ENCODE data around the gene LHFPL2. TPM values are rescaled to one million over a fixed set of nuclear protein-coding genes. Genes with fewer than 3 reads are reported as not detected.
"Not testable (repeated sequence)": the region's sequence is repeated elsewhere in the genome, so short reads cannot be mapped to it uniquely, and the experiment has no call there.

Gene LHFPL2
- total RNA-seq, 2 experiments from 2014 or later, result 0.27 to 0.31 TPM

DNA sequence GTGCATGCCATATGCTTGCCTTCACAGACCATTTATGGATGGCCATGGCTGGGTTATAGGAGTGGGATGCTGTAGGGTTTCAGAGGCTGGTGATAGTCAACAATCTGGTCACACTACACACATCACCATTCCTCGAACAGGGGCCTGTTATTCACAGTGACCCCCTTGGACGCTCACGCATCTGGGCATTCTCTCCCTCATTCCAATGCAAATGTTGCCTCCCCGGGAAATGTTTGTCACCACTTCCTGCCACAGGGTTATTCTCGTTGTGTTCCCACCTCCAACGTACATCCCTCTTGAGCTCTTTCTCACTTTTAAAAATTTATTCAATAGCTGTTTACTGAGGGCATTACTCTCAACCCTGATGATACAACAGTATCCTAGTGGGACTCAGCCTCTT is 152.8 kb downstream of the LHFPL2 start:
- POLR2A ChIA-PET, result no interaction called here
- CTCF ChIA-PET, result no interaction called here

DNA sequence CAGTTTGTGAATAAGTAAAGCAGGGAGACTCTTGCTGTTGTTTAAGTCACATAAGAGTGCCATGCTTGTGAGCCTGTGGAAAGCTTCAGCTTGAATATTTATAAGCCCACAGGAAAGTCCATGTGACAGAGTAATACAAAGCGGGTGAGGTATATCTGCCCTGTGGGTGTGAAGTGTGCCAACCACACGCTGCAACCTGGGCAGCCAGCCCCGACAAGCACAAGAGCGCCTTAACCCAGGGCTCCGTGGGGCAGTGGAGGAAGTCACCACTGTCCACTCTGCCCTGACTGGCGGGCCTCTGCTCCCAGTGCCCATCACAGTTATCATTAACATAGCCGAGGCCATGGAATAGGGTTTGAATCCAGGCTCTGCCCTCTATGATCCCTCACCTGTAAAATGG is 155.9 kb downstream of the LHFPL2 start:
- CTCF ChIA-PET, result no interaction called here
- POLR2A ChIA-PET, result no interaction called here

DNA sequence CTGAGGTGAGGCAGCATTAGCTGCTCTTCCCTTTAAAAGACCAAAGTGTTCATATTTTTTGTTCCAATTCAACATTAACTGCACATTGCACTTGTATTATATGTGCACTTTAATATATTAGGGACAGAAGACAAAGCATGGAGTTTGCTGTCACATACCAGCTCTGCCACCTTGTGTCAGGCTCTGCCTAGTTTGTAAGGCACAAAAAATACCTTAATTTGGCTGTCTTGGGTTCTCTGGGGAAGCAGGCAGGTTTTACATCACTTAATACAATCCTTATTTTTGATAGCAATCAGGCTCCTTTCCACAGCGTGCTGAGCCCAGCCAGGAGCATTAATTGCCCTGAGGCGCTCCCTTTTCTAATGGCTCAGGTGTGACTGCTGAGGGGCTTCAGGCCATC is 156.3 kb downstream of the LHFPL2 start:
- CTCF ChIA-PET, result no interaction called here
- POLR2A ChIA-PET, result no interaction called here

DNA sequence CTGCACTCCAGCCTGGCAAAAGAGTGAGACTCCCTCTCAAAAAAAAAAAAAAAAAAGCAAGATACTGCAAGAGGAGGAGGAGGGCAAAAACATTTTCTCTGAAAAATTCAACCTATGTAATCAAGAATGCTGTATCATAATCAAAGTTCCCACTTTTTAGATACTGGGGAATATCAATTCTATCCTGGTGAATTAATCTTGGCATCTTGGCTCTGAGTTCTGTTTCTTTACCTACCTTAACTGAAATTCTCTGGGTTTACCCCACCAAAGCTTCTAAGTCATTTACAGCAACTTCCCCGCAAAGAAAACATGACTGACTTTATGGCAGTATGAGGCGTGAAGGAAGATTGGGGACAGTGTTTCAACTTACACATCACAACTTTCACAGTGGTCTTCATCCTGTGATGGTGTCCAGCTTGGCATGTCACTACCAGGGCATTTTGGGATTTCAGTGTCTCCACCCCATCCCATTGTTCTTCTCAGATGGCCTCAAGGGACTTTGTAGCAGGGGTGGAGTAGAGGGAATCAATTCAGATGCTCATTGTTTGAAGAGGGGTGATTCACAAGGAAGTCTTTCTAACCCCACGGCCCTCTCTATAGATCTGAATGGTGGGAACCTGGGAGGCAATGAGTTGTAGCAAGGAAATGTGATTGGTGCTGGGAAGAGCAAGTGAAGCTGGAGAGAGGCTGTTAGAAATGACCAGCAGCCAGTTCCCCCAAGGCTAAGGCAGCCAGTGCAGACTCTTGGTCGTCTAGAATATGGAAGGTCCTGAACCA is 157.7 kb downstream of the LHFPL2 start:
- POLR2A ChIA-PET, result no interaction called here
- CTCF ChIA-PET, result no interaction called here

DNA sequence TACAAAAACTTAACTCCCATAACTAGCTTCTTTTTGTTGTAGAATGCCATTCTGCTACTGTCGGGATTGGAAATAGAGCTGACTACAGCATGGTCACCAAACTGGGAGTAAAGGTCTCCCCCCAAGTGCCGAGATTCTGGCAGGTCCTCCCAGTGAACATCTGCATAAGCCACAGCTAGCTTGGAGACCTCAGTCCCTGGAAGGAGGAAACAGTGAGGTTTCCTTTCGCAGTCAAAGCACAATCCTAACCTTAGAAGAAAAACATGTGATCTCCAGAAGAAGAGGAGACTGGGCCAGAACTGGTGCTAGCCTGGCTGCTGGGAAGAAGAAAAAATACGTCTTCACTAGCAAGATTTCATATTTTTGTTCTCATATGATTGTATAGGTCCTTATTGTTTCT is 160.7 kb downstream of the LHFPL2 start:
- POLR2A ChIA-PET, result no interaction called here
- CTCF ChIA-PET, result no interaction called here

DNA sequence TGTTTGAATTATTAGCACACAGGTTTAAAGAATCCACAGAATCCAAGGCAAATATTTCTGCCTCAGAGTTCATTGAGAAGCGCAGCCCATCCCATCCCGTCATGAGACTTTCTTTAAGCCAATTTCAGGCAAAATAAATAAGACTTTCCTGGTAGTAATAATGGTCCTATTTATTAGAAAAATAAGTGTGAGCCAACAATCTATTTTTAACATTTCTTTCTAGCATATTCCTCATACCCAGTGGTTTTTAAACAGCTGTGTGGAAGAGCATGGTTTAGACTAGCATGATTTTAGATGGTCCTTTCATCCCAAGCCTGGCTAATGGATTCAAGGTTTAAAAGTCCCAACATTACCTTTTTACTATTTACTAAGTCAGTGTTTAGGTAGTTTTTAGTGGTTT is 162.4 kb downstream of the LHFPL2 start:
- POLR2A ChIA-PET, result no interaction called here
- CTCF ChIA-PET, result no interaction called here

DNA sequence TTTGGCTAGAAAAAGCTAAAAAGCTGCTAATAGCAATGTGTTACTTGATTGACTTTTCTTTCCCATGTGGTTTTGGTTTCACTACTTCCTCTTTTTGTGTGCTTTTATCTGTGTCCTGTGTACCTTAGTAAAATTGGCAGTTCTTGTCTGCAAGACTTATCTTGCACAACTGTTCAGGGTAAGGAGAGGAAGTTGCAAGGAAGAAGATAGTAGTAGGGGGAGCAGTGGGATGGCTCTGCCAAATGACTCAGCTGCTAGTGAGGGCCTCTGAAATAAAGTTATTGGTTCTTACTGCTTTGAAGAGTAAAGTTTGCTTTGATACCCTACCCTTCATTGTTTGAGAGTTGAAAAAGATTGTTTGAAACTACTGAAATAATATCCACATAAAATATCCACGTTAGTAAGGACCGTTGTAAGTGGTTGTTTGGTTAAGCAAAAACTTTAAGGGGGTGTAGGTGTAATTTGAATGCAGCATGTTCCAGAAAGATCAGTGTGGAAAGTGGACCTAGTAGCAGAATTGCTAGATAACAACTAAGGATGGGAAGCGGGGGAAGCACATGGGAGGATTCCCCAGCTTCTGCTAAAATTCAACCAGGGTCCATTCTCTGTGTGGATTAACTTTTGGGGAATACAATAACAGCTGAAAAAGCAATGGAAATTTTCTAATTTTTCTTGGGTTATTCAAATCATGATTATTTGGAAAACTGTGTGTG is 164.6 kb downstream of the LHFPL2 start:
- ChIA-PET POLR2A (no interaction called here), CTCF (no interaction called here)

DNA sequence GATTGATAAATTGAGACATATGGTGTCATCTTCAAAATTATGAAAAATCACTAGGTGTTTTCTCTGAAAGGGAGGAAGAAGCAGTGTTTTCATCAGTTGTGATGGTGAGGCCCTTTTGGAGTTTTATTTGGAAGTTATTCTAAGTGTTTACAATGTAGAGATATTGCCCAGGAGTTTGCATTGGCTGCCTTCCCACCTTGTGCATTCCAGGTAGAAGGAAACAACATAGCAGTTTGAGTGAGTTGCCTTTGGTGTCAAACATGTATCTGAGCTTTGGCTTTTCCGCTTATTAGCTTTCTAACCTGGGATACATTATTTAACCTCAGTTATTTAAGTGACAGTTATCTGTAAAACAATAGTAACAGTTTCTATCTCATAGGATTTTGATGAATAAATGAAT is 165.6 kb downstream of the LHFPL2 start:
- ChIA-PET CTCF (no interaction called here), POLR2A (no interaction called here)

DNA sequence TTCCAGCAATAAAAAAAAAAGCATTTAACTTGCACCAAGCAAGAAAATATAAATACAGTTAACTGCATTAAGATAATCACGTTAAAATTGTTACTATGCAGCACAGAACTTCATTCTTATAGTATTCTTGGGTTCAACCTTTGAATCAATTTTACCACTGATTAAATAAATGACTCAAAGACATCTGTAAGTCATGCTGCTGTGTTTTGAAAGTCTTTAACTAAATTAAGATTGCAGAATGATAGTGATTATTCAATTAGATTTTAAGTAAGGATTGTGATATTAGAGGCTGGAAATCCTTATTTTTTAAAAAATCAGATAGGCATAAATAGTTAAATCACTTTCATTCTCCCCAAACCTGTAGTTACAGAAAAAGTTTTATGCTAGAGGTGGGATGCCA is 171.8 kb downstream of the LHFPL2 start:
- CTCF ChIA-PET, result no interaction called here
- POLR2A ChIA-PET, result no interaction called here

DNA sequence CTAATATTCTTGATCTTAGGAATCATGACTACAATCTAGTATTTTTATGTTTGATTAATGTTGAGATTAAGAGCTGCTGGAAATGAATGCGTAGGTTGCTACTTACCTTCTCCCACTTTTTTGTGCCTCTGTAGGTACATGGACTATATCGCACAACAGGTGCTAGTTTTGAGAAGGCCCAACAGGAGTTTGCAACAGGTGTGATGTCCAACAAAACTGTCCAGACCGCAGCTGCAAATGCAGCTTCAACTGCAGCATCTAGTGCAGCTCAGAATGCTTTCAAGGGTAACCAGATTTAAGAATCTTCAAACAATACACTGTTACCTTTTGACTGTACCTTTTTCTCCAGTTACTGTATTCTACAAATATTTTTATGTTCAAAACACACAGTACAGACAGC is 173.2 kb downstream of the LHFPL2 start:
- POLR2A ChIA-PET, result no interaction called here
- CTCF ChIA-PET, result no interaction called here

DNA sequence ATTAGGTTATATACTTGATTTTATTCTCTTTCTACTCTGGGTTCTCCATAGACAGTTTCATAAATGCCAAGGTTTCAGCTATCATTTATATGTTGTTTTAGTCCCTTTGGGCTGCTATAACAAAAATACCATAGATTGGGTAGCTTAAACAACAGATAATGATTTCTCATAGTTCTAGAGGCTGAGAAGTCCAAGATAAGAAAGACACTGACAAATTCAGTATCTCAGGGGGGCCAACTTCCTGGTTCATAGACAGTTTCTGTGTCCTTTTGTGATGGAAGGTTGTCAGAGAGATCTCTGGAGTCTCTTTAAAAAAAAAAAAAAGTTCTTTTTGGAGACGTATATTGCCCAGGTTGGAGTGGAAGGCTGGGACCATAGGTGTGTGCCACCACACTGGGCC is 174.8 kb downstream of the LHFPL2 start:
- ChIA-PET CTCF (no interaction called here), POLR2A (no interaction called here)

DNA sequence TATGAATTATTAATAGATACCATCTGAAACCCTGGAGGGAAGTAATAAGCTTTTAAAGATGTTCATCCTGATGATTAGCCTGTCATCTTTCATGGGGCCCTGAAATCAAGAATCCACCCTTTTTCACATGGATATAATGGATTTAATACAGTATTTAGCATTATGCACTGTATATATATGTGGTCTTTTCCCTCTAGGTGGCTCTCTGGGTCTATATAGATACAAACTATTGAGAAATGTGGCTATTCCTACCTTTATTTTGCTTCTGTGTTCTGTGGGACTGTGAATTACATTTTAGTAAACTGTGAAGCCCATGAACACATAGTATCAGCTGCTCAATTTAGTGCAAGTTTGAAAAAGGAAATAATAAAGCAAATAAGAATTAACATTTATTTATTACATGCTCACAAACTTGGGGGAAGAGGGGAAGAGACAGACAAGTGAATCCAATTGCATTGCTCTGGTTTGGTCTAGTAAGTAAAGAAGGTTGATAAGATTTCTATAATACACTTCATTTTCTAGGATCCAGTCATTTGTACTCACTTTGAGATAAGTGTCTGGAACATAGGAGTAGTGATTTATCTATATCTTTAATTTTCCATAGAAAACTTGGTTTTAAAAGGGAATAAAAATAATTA is 176.0 kb downstream of the LHFPL2 start:
- ChIA-PET CTCF (no interaction called here), POLR2A (no interaction called here)

DNA sequence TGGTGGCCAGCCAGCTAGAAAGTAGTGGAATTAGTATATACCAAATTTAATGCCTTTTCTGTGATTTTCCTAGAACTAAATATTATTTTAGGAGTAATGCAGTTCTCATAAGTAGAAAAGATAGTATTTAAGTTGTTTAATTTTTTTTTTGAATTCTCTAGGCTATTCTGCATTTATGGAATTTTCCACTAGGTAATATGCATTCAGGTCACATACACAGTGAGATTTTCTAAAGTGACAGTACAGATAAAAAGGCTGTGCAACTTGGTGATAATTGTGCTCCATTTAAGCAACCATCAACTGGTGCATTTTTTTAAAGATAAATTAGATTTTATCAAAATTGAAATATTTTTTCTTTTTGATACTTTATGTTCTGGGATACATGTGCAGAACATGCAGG is 176.7 kb downstream of the LHFPL2 start:
- ChIA-PET POLR2A (no interaction called here), CTCF (no interaction called here)

DNA sequence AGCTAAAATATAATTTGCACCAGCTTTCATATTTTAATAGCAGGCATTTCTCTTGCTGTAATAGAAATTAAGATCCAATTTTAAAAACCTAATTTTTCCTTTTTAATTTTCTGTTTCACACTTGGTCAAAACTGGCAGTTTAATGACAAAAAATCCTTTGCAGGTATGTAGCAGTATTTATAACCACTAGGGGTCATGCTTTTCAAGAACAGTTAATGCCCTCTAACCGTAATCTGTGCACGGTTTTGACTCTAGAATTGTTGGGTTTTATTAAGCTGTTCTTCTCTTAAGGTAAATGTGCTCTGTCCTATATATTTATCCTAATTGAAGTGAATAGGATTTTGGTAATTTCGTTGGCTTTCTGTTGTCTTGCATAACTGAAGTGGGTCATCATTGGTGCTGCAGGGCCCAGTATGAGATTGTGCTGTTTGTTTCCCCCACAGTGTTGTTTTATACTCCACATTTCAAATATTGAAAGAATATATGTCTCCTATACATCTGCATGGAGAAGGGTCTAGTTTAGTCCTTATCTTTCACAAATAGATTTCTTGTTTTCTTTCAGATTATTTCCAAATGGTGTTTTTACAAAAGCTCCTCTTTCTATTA is 180.7 kb downstream of the LHFPL2 start:
- CTCF ChIA-PET, result interaction anchor here (0.5 kb wide), 1 partner anchor 102 kb away, joined by 3 read pairs; no protein-coding TSS in a partner anchor
- POLR2A ChIA-PET, result no interaction called here

DNA sequence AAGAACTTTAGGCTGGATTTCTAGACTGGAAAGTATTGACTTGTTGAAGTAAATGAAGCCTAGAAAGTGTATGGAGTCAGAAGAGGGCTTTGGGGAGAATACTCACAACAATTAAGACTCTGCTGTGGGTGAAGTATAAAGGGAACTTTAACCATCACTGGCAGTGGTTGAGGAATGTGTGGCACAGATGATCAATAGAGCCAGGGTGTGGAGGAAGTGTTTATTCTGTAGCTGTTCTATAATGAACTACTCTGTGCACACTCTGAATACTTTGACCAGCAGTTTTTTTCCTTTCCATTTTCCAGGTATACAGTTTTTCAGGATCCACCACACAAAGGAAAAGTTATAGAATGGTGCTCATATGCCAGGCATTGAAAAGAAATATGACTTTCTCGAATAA is 181.4 kb downstream of the LHFPL2 start:
- ChIA-PET CTCF (no interaction called here), POLR2A (no interaction called here)

DNA sequence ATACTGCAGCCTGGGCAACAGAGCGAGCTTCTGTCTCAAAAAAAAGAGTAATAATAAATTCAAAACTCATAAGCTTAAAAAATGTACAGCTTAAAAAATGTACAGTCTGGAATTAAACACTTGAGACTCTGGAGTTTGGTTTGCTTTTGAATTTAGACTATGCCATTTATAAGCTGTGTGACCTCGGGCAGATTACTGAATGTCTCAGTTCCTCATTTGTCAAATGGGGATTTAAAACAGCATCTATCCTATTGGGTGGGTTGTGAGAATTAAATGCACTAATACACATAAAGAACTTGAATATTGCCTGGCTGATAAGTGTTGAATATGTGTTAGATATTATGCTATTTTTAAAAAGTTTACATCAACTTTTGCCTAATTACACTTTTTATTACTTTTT is 189.7 kb downstream of the LHFPL2 start:
- CTCF ChIA-PET, result no interaction called here
- POLR2A ChIA-PET, result no interaction called here

DNA sequence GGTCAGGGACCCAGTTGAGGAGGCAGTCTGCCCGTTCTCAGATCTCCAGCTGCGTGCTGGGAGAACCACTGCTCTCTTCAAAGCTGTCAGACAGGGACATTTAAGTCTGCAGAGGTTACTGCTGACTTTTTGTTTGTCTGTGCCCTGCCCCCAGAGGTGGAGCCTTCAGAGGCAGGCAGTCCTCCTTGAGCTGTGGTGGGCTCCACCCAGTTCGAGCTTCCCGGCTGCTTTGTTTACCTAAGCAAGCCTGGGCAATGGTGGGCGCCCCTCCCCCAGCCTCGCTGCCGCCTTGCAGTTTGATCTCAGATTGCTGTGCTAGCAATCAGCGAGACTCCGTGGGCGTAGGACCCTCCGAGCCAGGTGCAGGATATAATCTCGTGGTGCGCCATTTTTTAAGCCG is 191.1 kb downstream of the LHFPL2 start:
- POLR2A ChIA-PET, CTCF ChIA-PET: not testable (repeated sequence)

DNA sequence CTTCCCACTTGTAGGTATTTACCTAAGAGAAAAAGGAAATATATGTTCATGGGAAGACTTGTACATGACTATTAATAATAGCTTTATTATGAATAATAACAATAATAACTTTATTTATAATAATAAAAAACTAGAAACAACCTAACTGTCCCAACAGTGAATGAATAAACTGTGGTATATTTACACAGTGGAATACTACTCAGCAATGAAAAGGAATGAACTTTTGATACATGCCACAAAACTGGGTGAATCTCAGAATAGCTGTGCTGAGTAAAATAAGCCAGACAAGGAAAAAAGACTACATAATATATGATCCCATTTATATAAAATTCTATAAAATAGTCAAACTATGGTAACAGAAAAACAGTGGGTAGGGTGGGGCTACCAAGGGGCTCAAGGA is 199.5 kb downstream of the LHFPL2 start:
- POLR2A ChIA-PET, result no interaction called here
- CTCF ChIA-PET, result interaction anchor here (0.7 kb wide), 1 partner anchor 199 kb away, joined by 3 read pairs; no protein-coding TSS in a partner anchor

DNA sequence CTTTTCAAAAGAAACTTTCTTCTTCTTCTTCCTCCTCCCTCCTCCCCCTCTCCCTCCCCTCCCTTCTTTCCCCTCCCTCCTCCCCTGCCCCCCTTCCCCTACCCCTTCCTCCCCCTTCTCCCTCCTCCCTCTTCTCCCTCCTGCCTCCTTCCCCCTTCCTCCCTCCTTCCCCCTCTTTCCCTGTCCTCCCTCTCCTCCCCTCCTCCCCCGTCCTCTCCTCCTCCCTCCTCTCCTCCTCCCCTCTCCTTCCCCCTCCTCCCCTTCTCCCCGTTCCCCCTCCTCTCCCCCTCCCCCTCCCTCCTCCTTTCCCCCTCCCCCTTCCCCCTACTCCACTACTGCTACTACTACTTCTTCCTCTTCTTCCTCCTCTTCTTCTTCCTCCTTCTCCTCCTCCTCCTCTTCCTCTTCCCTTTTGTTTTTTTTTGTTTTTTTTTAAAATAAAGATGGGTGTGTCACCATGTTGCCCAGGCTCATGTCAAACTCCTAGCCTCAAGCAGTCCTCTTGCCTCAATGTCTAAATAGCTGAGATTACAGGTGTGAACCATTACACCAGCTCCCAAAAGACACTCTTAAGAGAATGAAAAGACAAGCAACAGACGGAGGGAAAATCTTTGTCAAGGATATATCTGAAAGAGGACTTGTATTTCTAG is 200.7 kb downstream of the LHFPL2 start:
- CTCF ChIA-PET, result no interaction called here

More for the DNA sequence above, 200.7 kb downstream of the LHFPL2 start:
- POLR2A ChIA-PET, result no interaction called here

All from activated CD8-positive, alpha-beta memory T cell treated with anti-CD3 and anti-CD28 coated beads for 36 hours (primary cell).